Testis (tissue), 3 donors: Measurements from ENCODE around the gene PGBD1. TPM values are rescaled to one million over a fixed set of nuclear protein-coding genes. Genes with fewer than 3 reads are reported as not detected.
"Not testable (repeated sequence)": the region's sequence is repeated elsewhere in the genome, so short reads cannot be mapped to it uniquely, and the experiment has no call there.

Experiments
- DNase-seq: peaks from one replicate; pipeline ENCODE4 v3.0.0-alpha.2; 2019
- H3K27ac ChIP-seq, 2 donors: fragments of 200-600 bp; sonication (generic); one replicate each; pipeline ENCODE4 v1.5.1; 2019
- H3K27me3 ChIP-seq: fragments of 200-600 bp; sonication (generic); one replicate; pipeline ENCODE4 v1.5.1; 2019
- H3K36me3 ChIP-seq: fragments of 200-600 bp; sonication (generic); one replicate; pipeline ENCODE4 v1.5.1; 2017; ENCODE audit warnings: low read depth; ENCODE audit errors: missing control alignments
- H3K4me1 ChIP-seq: fragments of 200-600 bp; sonication (generic); one replicate; pipeline ENCODE4 v1.5.1; 2019
- H3K4me3 ChIP-seq, 2 donors: fragments of 200-600 bp; sonication (generic); one replicate each; pipeline ENCODE4 v1.5.1; 2017 to 2019
- H3K9me3 ChIP-seq: fragments of 200-600 bp; sonication (generic); one replicate; pipeline ENCODE4 v1.5.1; 2017
- CTCF ChIP-seq, 3 experiments: fragments of 450-650 bp in 2 of 3; fragments of 200-600 bp in 1 of 3; sonication (generic) in 1 of 3; IDR thresholded peaks; one replicate each; pipeline ENCODE4 v1.5.1; 2016 to 2019; ENCODE audit warnings: antibody characterized with exemption in 3 of 3, mild to moderate bottlenecking in 2 of 3, moderate library complexity in 1 of 3
- POLR2A ChIP-seq: fragments of 450-650 bp; IDR thresholded peaks from one replicate; pipeline ENCODE4 v1.6.1; 2017; ENCODE audit warnings: antibody characterized with exemption, mild to moderate bottlenecking, moderate library complexity
- WGBS, 2 donors: methylation state at CpG; one replicate each; pipeline ENCODE4 v1.1.5; 2018; 5-methylcytosine and 5-hydroxymethylcytosine counted together
- intact Hi-C: fragments of 100-400 bp; cut with DNase I; formaldehyde crosslinking; loops from one replicate; pipeline ENCODE4 v1.15.1; 2023; ENCODE audit warnings: low total_unique reads
- polyA plus RNA-seq: library from polyadenylated mRNA; stranded (reverse); fragments of 350-450 nt; fragmentation: Illumina TruSeq; extraction: RNeasy Lipid Tissue Mini Kit (QIAGEN cat#74804); gene quantifications from one replicate; pipeline ENCODE4 v1.2.3, GENCODE V29; 2014; ENCODE audit warnings: low read depth, low replicate concordance; ENCODE audit not compliant: insufficient read depth
- total RNA-seq, 2 donors: library from RNA; depleted of rRNA; stranded (reverse); fragments of >200 nt; gene quantifications; one replicate each; pipeline ENCODE4 v1.2.3, GENCODE V29; 2016

Gene PGBD1
- total and polyA plus RNA-seq, 3 donors from 2014 or later: 4.8 to 6.9 (median 6.1) TPM

DNA sequence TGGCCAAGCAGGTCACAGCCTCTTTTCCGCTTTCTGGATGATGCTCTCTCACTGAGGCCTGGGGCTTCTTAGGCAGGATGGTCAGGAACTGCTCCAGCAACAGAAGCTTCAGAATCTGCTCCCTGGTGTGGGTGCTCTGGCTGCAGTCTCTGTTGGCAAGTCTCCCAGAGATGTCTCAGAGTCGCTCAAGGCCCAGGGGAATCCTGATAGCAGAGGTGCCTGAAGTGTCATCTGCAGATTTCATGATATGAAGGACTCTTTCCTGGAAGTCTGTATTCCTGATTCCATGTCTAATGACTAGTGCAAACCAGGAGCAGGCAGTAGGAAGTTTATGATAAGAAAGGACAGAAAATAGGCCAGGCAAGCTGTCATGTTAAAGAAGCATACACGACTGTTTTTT is 34.3 kb downstream of the PGBD1 start:
- Histone ChIP-seq H3K27ac (no peak overlapping the region), H3K9me3 (no peaks in the 10 kb centered on the region), H3K4me1 (no peaks in the 10 kb centered on the region), H3K36me3 (no peaks in the 10 kb centered on the region), H3K4me3 (no peak overlapping the region), H3K27me3 (no peaks in the 10 kb centered on the region)
- peak; percentile 47 for DNase-seq
- intact Hi-C loops: no loop called here
- no peak for TF ChIP-seq CTCF (IDR thresholded peaks at IDR 0.05)
- no peak for TF ChIP-seq POLR2A
- 69 to 74% methylated on average over 3 of the region's 3 CpGs for WGBS, 2 donors

DNA sequence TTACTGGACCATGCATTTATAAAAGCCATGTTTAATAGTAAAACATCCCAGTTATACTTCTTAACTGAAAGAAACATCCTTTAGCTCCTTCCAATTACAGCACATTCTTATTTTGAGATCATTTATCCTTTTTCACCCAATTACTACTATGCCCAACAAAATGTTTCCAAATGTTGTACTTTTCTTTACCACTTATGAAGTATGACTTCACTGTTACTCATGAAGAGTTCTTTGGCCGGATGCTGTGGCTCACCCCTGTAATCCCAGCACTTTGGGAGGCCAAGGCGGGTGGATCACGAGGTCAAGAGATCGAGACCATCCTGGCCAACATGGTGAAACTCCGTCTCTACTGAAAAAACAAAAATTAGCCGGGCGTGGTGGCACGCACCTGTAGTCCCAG is 36.5 kb downstream of the PGBD1 start:
- intact Hi-C loops, H3K27me3 ChIP-seq, H3K36me3 ChIP-seq, H3K4me3 ChIP-seq, H3K4me1 ChIP-seq, DNase-seq, H3K9me3 ChIP-seq, H3K27ac ChIP-seq: not testable (repeated sequence)
- 91 to 97% methylated on average over 8 of the region's 8 CpGs for WGBS, 2 donors

GRCh38 chr6:28322661-28323060 is 41.3 kb downstream of the PGBD1 start:
- TF ChIP-seq POLR2A (no peak), CTCF (IDR thresholded peaks at IDR 0.05) (no peak)
- Histone ChIP-seq H3K9me3 (no peaks in the 10 kb centered on the region), H3K27ac (no peak overlapping the region), H3K4me3 (no peak overlapping the region), H3K4me1 (no peaks in the 10 kb centered on the region), H3K27me3 (no peaks in the 10 kb centered on the region), H3K36me3 (no peaks in the 10 kb centered on the region)
- no peak for DNase-seq
- intact Hi-C loops: no loop called here
- 91 to 98% methylated on average over 3 of the region's 3 CpGs for WGBS, 2 donors

- no peaks in the 10 kb centered on the region for H3K9me3 ChIP-seq
- TF ChIP-seq CTCF (IDR thresholded peaks at IDR 0.05): no peak
- 100% methylated on average over 1 of the region's 1 CpG for WGBS, 2 donors
- H3K4me3 ChIP-seq: no peak overlapping the region
- no peaks in the 10 kb centered on the region for H3K4me1 ChIP-seq
- intact Hi-C loops: no loop called here
- H3K27ac ChIP-seq: no peak overlapping the region
- DNase-seq: no peak
- H3K36me3 ChIP-seq: no peaks in the 10 kb centered on the region
- no peaks in the 10 kb centered on the region for H3K27me3 ChIP-seq
Observed at GRCh38 chr6:28323813-28324424, 42.5 kb downstream of the PGBD1 start.

DNA sequence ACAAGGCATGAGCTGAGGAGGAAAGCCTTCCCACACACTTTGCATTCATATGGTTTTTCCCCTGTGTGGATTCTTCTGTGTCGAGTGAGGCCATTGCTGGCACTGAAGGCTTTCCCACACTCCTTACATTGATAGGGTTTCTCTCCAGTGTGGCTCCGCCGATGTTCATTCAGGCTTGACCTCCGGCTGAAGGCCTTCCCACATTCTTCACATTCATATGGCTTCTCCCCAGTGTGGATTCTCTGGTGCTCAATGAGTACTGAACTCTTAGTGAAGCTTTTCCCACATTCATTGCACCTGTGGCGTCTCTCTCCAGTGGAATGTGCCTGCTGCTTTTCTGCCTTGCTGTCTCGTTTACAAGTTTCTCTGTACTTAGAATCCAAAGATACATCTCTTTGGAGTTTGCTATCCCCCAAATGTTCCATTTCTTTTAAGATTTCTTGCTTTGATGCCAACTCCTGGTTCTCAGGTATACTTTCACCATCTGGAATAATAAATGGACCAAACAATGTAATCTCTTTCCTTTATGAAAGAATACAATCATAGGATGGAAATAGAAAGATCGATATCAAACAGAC is 45.1 kb downstream of the PGBD1 start:
- no peaks in the 10 kb centered on the region for H3K9me3 ChIP-seq
- H3K27ac ChIP-seq: no peak overlapping the region
- H3K4me1 ChIP-seq: no peaks in the 10 kb centered on the region
- H3K4me3 ChIP-seq: no peak overlapping the region
- no peak for DNase-seq
- no peaks in the 10 kb centered on the region for H3K36me3 ChIP-seq
- H3K27me3 ChIP-seq: no peaks in the 10 kb centered on the region
- WGBS, 2 donors: 91 to 95% methylated on average over 7 of the region's 7 CpGs
- intact Hi-C loops: no loop called here
- TF ChIP-seq CTCF (IDR thresholded peaks at IDR 0.05) (no peak), POLR2A (no peak)
